ENCODE results near the gene SDK2. TPM values are rescaled to one million over a fixed set of nuclear protein-coding genes. Genes with fewer than 3 reads are reported as not detected.

Gene SDK2
- total RNA-seq, 1 donor from 2014 or later = 3.9 TPM

DNA sequence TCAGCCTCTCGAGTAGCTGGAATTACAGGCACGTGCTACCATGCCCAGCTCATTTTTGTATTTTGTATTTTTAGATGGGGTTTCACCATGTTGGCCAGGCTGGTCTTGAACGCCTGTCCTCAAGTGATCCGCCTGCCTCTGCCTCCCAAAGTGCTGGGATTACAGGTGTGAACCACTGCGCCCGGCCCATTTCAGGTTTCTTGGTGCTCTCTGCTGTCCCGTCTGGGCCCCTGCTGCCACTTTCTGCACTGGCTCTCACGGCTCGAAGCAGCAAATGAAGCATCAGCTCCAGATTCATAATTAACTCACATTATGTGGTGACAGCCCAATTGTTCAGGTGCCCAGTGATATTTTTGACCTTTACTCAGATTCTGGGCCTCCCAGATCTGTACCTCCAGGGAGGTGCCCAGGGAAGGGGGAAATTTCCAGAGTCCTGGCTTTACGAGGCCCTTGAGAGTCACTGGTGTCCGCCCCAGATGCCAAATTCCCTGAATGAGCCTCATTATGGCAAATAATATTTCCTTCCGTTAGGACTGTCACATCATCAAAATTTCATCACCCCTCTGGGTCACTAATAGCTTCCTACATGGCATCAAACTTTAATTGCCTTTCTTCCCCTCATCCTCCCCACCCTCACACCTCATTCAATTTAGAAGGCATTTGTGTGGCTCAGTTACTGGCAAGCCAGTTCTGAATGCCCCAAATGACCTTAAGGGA is 9.0 kb downstream of the SDK2 start:
- intact Hi-C loops (cut with micrococcal nuclease) = no loop called here

DNA sequence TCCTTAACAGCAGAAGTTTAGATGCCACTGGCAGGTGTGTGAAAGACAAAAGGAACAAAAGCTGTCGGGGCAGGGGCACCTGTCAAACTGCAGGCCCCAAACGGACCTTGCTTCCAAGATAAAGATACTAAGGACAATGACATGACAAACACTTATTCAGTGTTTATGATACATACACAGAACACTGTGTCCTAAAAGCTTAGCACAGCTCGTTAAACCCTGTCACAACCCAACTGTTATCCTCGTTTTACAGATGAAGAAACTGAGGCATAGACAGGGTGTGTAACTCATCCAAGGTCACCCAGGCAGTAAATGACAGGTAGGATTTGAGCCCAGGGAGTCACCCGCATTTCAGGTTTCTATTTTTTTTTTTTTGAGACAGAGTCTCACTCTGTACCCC is 9.6 kb downstream of the SDK2 start:
- intact Hi-C loops (cut with micrococcal nuclease) = no loop called here

DNA sequence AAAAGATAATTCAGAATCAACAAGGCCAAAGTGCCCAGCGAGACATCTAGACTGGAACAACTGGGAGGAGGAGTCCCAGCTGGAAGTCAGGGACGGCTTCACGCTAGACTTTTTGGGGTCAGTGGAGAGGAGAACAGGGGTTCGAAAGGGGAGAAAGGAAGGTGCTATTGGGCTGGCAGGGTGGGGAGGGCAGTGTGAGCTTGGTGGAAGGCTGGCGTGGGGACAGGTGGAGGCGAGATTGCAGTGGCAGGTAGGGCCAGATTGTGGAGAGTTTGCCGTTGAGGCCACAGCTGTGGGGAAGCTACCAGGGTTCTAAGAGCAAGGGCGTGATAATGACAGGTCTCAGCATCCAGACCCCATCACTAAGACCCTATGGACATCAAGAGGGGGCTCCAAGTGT is 10.5 kb downstream of the SDK2 start:
- intact Hi-C loops (cut with micrococcal nuclease) = no loop called here

DNA sequence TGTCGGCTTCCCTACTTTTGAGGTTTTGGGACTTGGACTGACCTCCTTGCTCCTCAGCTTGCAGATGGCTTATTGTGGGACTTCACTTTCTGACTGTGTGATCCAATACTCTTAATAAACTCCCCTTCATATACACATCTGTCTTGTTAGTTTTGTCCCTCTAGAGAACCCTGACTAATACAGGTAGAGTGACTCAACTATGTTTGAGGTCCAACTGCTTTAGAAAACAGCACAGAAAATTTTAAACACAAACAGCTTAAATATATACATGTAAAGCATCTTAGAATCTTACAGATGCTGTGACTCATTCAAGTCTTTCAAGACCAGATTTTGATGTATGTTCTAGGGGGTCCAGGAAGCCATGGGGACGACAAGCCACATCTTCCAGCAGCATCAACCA is 11.7 kb downstream of the SDK2 start:
- intact Hi-C loops (cut with micrococcal nuclease) = no loop called here

DNA sequence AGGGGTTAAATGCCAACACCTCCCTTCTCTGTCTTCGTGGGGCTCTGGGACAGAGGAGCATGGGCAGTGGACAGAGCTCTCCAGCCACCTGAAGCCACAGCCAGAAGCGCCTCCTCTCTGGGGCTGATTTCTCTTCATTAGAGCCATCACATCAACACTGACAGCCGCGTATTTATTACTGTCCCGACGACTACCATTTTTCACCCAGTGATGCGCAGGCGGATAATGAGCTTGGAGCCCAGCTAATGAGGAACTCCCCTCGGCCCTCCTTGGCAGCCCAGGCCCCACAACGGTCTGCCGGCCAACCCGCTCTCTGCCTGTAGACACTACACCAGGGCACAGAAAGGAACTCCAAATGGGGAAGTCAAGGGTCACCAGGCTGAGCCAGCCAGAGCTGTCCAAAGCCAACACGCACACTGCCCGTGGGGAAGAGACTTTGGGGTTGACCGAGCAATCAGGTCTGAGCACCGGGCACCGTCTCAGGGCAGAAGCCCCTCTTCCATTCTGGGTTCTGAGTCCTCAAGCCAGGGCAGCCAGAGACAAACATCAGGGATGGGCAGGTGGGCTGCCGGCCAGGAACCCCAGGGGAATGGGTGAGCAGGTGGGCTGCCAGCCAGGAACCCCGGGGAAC is 13.2 kb downstream of the SDK2 start:
- intact Hi-C loops (cut with micrococcal nuclease) = no loop called here

DNA sequence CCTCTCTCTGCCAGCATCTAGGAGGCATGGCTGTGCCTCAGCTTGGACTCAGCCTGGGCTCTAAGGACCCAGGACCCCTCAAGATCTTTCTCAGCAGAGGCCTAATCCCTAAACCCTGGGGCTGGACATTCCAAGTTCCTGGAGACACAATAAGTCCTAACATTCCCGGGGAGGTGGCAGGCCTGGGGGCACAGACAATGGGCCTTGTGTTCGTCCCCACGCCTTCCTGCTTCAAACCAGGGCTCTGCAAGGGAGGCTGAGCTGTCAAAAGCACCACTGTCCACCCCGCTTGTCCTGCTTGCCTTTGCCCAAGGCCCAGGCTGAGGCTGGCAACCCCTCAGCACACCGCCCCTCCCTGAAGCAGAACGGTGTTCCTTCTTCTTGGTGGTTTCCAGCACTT is 13.7 kb downstream of the SDK2 start:
- intact Hi-C loops (cut with micrococcal nuclease) = no loop called here

DNA sequence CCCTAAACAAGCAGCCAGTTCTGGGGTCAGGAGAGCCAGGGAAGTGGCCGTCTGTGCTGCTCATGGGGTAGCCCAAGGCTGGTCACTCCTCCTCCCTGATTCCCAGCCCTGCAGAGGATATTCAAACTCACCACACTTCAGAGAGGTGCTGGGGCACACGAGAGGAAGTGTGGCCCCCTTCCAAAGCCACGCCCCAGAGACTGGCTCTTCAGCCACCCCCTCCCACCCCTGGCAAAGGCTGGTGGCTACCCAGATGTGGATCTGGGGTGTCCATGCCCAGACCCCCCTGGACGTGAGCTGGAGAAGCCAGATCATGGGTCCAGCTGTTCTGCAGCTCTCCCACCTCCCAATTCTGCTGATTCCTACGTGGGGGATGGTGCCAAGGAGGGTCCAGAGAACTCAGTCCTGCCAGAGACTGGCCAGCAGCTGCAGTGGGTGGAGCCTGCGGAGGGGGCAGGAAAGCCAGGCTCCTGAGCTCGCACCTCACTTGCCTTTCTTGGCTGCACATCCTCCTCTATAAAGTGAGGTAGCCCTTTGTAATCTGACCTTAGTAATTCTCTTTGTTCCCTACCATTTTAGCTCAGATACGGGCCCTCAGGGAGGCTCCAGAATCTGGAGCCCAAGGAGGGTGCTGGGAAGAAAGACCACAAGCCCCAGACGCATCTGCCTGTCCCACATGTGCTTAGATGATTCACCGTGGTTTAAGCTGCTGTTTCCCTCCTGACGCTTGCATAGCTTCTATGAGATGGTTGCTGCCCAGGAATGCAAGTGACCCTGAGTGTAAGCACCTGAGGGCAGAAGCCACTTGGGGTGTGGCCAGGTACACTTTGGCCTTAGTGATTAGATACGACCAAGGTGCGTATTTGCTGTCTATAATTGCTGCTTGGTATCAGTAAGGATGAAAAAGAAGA is 15.3 kb downstream of the SDK2 start:
- intact Hi-C loops (cut with micrococcal nuclease) = no loop called here

DNA sequence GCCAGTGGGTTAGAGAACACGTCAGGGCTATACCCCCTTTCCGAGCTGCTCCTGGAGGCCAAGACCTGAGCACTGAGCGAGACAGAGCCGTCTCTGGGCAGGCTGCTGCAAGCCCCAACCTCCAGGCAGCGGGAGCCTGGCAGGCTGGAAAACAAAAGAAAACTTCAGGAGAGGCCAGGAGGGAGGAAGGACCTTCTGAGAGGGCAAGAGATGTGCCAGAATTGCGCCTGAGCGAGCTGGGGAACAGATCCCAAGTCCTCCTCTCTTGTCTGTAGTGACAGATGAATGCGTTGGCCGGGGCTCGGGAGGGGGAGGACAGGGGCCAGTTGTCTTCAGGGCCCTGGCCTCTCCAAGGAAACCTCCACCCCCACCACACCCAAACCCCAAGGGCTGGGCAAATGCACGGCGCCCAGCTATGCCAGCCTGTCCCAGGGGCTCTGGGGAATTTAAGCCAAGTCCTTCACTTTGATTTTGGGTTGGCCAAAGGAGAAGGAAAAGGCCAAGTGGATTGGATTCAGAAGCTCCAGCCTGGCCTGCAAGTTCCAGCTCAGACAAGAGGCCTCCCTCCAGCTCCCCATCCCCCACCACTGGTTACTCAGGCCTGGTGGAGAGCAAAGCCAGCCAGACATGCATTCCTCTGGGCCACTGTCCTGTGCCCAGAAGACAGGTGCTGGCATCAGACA is 18.1 kb downstream of the SDK2 start:
- intact Hi-C loops (cut with micrococcal nuclease) = no loop called here

DNA sequence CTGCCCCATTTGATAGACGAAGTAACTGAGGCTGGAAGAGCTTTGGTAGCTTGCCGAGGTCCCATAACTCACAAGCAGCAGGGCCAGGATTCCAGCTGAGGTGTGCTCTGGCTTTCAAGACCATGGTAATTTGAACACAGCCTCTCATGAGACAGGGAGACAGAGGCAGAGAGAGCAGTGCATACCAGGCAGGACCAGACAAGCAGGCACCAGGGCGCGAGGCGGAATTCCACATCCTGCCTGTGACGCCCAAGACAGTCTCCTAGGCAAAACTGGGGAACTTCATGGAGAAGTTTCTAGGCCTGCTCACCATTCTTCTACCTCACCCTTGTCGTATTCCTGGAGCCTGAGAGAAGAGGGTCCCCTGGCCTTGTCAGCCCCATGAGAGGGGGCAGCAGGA is 19.2 kb downstream of the SDK2 start:
- intact Hi-C loops (cut with micrococcal nuclease) = no loop called here

DNA sequence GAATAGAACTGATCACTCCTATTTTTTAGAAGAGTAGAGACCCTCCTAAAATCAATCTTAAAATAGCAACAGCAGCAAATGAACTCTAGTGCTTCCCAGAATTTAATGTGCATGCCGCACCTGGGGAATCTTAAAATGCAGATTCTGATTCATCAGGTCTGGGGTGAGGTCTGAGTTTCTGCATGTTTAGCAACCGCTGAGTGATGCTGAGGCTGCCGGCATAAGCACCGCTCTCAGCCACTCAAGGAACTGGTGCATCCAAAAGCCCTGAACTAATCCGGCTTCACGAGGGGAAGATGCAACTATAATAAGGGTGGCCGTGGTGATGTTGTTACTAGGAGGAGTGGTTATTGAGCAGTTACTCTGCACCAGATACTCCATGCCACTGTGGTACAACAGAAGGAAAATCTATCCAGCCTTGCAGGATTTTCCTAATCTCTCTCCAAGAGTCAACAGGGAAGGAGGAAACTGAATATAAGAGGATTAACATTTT is 19.7 kb downstream of the SDK2 start:
- intact Hi-C loops (cut with micrococcal nuclease) = no loop called here

DNA sequence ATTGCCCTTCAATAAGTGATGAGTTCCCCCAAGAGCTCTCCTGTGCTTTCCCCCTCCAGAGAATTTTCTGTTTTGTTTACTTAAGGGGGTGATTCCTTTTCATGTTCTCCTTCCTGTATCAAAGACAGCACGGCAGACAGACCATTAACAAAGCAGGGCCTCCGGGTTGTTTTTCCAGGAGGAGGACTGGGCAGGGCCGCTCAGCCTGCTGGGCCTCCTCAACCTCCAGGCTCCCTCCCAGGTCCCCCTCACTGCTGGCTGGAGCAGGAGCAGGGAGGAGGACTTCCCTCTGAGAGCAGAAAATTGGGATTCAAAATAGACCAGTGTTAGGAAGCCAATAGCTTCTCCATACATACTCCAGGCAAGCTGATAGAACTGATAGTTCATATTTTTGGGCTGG is 20.4 kb downstream of the SDK2 start:
- intact Hi-C loops (cut with micrococcal nuclease) = no loop called here

DNA sequence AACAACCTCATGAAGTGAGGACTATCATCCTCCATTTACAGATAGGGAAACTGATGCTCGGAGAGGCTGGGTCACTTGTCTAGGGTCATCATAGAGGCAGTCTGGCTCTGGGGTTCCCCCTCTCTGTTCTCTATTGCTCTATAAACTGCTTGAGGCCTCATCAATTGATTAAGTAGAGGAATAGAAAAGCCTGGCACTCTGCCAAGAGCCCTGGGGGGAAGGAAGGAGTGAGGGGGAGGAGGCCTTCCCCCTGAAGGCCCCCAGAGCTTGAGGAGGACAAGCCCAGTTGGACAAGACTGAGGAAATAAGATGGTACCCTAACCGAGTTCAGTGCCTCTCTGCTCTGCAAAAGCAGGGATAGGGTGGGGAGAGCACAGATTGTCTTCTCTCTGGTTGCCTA is 21.0 kb downstream of the SDK2 start:
- intact Hi-C loops (cut with micrococcal nuclease) = no loop called here

DNA sequence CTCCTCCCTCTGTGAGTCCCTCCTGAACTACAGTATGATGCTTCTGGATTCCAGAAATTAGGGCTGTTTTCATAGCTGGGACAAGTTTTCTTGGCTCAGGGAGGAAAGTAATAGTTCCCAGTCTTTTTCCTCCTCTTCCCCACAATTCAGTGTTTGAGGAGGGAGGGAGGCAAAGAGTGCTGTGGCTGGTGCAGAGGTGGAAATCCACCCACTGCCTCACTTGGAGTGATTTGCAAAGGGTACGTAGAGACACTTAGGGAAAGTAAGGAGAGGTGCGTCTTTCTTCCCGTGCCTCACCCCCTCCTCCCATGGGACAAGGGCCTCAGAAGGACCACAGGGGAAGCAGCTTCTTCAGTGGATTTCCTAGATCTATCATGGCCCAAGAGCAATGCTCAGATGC is 21.9 kb downstream of the SDK2 start:
- intact Hi-C loops (cut with micrococcal nuclease) = no loop called here

DNA sequence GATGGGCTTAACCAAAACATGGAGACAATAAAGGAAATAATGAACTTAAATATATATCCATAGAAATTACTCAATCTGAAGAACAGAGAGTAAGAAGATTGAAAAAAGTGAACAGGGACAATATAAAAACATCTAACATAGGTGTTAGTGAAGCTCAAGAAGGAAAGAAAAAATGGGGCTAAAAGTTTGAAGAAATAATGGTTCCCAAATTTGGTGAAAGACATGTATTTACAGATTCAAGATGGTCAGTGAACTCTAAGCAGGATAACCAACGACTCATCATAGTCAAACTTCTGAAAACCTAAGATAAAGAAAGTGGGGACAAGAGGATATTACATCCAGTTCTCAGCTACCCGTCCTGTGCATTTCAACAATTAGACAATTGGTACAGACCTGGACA is 22.6 kb downstream of the SDK2 start:
- intact Hi-C loops (cut with micrococcal nuclease) = no loop called here

DNA sequence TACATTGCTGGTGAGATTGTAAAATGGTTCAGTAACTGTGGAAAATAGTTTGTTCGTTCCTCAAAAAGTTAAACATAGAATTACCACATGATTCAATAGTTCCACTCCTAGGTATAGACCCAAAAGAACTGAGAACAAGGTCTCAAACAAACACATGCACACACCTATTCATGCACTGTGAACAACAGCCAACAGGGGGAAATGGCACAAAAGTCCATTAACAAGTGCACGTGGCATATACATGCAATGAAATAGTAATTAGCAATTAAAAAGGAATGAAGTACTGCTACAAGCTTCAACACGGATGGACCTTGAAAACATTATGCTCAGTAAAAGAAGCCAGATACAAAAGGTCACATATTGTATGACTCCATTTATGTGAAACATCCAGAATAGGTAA is 23.8 kb downstream of the SDK2 start:
- intact Hi-C loops (cut with micrococcal nuclease) = no loop called here

DNA sequence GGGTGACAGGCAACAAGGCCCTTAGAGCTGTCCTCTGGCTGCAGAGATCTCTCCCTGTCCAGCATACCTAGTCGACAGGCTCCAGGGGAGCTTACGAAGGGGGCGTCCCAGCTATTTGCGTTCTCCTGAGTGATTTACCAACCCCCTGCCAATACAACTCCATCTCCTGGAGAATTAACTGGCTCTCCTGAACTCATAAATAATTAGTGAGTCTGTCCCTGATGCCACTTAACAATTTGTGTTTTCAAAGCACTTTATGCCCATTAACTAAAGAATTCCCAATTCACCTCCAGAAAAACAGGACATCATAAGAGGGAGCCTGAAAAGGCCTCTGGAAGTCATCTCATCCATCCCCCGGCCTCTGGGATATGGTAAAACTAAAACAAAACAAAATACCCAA is 26.7 kb downstream of the SDK2 start:
- intact Hi-C loops (cut with micrococcal nuclease) = no loop called here

DNA sequence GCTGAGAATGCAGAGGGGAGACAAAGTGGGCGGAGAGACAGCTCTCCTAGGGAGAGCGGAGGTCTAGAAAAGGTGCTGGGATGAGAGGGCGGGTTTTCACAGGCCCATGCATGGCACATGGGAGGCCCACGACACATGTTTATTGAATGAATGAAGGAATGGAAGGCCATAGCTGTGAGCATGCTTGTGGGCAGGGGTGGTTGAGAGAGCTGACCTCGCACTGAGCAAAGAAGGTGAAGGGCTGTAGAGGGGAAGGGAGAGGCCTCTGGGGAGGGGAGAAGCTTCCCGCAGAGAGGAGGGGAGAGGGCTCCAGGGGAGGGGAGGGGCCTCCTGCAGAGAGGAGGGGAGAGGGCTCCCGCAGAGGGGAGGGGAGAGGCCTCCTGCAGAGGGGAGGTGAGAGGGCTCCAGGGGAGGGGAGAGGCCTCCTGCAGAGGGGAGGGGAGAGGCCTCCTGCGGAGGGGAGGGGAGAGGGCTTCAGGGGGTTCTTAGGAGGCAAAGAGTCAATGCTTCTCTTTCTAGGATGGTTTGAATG is 27.3 kb downstream of the SDK2 start:
- intact Hi-C loops (cut with micrococcal nuclease) = no loop called here

DNA sequence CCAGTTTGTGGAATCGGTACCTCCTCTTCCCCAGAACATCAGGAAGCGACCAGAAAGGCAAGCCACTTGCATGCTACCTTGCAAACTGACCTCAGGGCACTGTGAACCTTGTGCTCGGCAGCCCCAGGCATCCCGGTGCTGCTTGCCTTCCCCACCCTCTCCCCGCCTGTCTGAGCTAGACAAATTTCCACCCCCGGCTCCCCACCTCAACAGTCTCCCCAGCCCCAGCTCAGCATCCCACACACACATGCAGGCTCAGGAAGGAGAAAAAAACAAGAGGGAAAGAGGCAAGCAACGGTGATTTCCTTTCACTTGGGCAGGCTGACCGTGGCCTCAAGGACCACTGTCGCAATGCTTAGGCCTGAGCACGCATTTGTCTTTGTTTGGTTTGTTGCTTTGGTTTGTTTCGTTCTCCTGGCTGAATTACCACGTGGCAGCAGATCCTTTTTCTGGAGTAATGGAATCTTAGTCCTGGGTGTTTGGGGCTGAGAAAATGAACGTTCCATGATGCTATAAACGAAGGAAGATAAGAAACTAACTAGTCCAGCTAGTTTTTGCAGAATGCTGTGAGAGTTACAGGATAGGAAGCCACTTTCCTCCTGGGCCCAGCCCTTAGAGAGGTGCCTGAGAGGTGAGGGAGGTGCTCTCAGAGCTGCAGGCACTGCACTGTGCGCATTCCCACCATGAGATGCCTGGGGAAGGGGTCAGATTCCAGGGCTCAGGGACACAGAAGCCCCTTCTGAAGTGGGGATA is 27.9 kb downstream of the SDK2 start:
- intact Hi-C loops (cut with micrococcal nuclease) = no loop called here

DNA sequence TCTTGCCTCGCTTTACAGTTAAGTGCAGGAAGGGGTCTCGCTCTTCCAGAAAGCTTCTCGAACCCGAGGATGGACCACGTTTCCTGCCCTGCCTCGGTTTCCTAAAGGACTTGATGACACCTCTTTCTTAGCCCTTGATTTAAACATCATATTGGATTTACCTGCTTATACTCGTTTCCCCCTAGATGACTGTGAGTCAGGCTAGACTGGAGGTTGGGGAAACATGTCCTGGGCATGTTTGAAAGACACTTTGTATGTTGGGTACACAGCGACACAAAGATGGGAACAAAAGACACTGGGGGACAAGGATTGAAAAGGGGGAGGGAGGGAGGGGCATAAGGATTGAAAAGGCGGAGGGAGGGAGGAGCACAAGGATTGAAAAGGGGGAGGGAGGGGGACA is 30.0 kb downstream of the SDK2 start:
- intact Hi-C loops (cut with micrococcal nuclease) = no loop called here
